ENCODE measurements around the gene FLRT1.

The FLRT1 gene

GRCh38 chr11:64011371-64011770 is 24.4 kb upstream of the FLRT1 start:
- Histone ChIP-seq H3K27ac (no peak overlapping the region), H3K36me3 (no peaks in the 10 kb centered on the region), H3K4me1 (ENCODE audit: control insufficient read depth in 1 of 2, insufficient read depth in 1 of 2, low read depth in 1 of 2, low read length in 1 of 2) (peaks cover 14% of the 10 kb centered on the region in 2 experiments), H3K9me3 (no peaks in the 10 kb centered on the region), H3K27me3 (peaks cover 43% of the 10 kb centered on the region), H3K4me3 (ENCODE audit: low read depth in 1 of 2, low read length in 1 of 2) (no peak overlapping the region)
- no peak for TF ChIP-seq CTCF (IDR thresholded peaks at IDR 0.05)

GRCh38 chr11:64013141-64013896 is 22.4 kb upstream of the FLRT1 start:
- Histone ChIP-seq H3K27ac (no peak overlapping the region), H3K27me3 (peaks cover 24% of the 10 kb centered on the region), H3K4me3 (ENCODE audit: low read depth in 1 of 2, low read length in 1 of 2) (no peak overlapping the region), H3K9me3 (no peaks in the 10 kb centered on the region), H3K36me3 (no peaks in the 10 kb centered on the region), H3K4me1 (ENCODE audit: control insufficient read depth in 1 of 2, insufficient read depth in 1 of 2, low read depth in 1 of 2, low read length in 1 of 2) (no peaks in the 10 kb centered on the region)
- no peak for TF ChIP-seq CTCF (IDR thresholded peaks at IDR 0.05)

GRCh38 chr11:64014356-64014755 is 21.4 kb upstream of the FLRT1 start:
- Histone ChIP-seq H3K36me3 (no peaks in the 10 kb centered on the region), H3K27me3 (peaks cover 13% of the 10 kb centered on the region), H3K27ac (no peak overlapping the region), H3K4me1 (ENCODE audit: control insufficient read depth in 1 of 2, insufficient read depth in 1 of 2, low read depth in 1 of 2, low read length in 1 of 2) (no peaks in the 10 kb centered on the region), H3K4me3 (ENCODE audit: low read depth in 1 of 2, low read length in 1 of 2) (no peak overlapping the region), H3K9me3 (no peaks in the 10 kb centered on the region)
- no peak for TF ChIP-seq CTCF (IDR thresholded peaks at IDR 0.05)

GRCh38 chr11:64015510-64015909 is 20.2 kb upstream of the FLRT1 start:
- no peaks in the 10 kb centered on the region for H3K9me3 ChIP-seq
- no peak overlapping the region for H3K27ac ChIP-seq
- H3K36me3 ChIP-seq = no peaks in the 10 kb centered on the region
- no peak for TF ChIP-seq CTCF (IDR thresholded peaks at IDR 0.05)
- peaks cover 8% of the 10 kb centered on the region for H3K27me3 ChIP-seq
- H3K4me3 ChIP-seq (ENCODE audit: low read depth in 1 of 2, low read length in 1 of 2) = no peak overlapping the region
- H3K4me1 ChIP-seq (ENCODE audit: control insufficient read depth in 1 of 2, insufficient read depth in 1 of 2, low read depth in 1 of 2, low read length in 1 of 2) = no peaks in the 10 kb centered on the region

GRCh38 chr11:64015935-64016845 is 19.5 kb upstream of the FLRT1 start:
- H3K27ac ChIP-seq = no peak overlapping the region
- no peaks in the 10 kb centered on the region for H3K4me1 ChIP-seq (ENCODE audit: control insufficient read depth in 1 of 2, insufficient read depth in 1 of 2, low read depth in 1 of 2, low read length in 1 of 2)
- no peaks in the 10 kb centered on the region for H3K36me3 ChIP-seq
- peaks cover 4% of the 10 kb centered on the region for H3K27me3 ChIP-seq
- H3K9me3 ChIP-seq = no peaks in the 10 kb centered on the region
- no peak overlapping the region for H3K4me3 ChIP-seq (ENCODE audit: low read depth in 1 of 2, low read length in 1 of 2)
- TF ChIP-seq CTCF (IDR thresholded peaks at IDR 0.05) = no peak

Data from neutrophil (primary cell).